ENCODE results near the gene CDC42BPB.

GRCh38 chr14:102941419-102942011, 115.8 kb downstream of the CDC42BPB start:
- TF ChIP-seq CTCF (IDR thresholded peaks at IDR 0.05 in 4 of 5, conservative IDR thresholded peaks at IDR 0.05 in 1 of 5) (no peak), POLR2A (IDR thresholded peaks at IDR 0.05) (no peak)

All from gastrocnemius medialis (tissue), 4 donors.